Measurements from ENCODE around the gene PPP1CA.

DNA sequence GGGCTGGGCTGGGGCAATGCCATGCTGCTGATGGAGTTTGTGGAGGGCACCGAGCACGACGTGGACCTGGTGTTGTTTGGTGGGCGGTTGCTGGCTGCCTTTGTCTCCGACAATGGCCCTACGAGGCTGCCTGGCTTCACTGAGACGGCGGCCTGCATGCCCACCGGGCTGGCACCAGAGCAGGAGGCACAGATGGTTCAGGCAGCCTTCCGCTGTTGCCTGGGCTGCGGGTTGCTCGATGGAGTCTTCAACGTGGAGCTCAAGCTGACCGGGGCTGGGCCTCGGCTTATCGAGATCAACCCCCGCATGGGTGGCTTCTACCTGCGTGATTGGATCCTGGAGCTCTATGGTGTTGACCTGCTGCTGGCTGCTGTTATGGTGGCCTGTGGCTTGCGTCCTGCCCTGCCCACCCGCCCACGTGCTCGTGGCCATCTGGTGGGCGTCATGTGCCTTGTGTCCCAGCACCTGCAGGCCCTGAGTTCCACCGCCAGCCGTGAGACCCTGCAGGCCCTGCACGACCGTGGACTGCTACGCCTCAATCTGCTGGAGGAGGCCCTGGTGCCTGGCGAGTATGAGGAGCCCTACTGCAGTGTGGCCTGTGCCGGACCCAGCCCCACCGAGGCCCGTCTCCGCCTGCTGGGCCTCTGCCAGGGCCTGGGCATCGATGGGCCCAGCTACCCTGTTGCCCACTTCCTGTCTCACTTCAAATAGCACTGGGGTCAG is 22.4 kb upstream of the PPP1CA start:
- TF ChIP-seq, protein P1, sequence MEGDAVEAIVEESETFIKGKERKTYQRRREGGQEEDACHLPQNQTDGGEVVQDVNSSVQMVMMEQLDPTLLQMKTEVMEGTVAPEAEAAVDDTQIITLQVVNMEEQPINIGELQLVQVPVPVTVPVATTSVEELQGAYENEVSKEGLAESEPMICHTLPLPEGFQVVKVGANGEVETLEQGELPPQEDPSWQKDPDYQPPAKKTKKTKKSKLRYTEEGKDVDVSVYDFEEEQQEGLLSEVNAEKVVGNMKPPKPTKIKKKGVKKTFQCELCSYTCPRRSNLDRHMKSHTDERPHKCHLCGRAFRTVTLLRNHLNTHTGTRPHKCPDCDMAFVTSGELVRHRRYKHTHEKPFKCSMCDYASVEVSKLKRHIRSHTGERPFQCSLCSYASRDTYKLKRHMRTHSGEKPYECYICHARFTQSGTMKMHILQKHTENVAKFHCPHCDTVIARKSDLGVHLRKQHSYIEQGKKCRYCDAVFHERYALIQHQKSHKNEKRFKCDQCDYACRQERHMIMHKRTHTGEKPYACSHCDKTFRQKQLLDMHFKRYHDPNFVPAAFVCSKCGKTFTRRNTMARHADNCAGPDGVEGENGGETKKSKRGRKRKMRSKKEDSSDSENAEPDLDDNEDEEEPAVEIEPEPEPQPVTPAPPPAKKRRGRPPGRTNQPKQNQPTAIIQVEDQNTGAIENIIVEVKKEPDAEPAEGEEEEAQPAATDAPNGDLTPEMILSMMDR (IDR thresholded peaks at IDR 0.05; ENCODE audit: insufficient read depth, low read depth, low read length): no peak
- no peak for TF ChIP-seq EZH2 (IDR thresholded peaks at IDR 0.05; ENCODE audit: insufficient read depth, low read length)
